Activated CD4-positive, alpha-beta T cell treated with anti-CD3 and anti-CD28 coated beads, Interleukin-2, Interleukin-6, amounts not matched to agents 100 ng/mL and 50 ng/mL, durations not matched to agents 16 hours and 8 hours (primary cell): ENCODE results near the gene ACLY.
"Not testable (repeated sequence)": the region's sequence is repeated elsewhere in the genome, so short reads cannot be mapped to it uniquely, and the experiment has no call there.

Experiments
- DNase-seq: peaks from one replicate; pipeline ENCODE4 v3.0.0-alpha.2; 2020

The ACLY gene

DNA sequence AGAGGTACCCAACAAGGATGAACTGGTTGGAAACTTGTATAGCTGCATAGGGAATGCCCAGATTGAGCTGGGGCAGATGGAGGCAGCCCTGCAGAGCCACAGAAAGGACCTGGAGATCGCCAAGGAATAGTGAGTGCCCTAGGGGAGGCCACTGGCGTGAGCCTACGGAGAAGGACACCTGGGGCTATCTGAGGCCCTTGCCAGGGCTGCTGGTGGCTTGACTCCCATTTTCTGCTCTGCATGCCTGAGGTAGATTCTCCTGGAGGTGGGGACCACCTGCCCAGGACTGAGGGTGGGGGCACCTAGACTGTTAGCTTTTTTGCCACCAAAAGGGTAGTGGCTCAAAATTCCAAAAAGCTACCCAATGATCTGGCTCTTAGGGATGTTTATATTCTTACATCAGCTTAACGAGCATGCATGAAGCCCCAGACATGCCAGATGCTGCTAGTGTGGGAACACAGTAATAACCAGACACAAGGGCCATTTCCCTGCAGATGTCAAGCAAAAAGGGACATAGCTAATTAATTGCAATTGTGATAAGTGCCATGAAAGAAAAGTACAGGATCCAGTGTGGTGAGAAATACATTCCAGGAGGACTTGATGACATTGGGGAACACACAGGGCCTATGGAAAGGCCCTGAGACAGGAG, 20.4 kb upstream of the ACLY start:
- DNase-seq, result no peak

- DNase-seq, result no peak
These were observed 19.5 kb upstream of the ACLY start for GRCh38 chr17:41937970-41938954.

DNA sequence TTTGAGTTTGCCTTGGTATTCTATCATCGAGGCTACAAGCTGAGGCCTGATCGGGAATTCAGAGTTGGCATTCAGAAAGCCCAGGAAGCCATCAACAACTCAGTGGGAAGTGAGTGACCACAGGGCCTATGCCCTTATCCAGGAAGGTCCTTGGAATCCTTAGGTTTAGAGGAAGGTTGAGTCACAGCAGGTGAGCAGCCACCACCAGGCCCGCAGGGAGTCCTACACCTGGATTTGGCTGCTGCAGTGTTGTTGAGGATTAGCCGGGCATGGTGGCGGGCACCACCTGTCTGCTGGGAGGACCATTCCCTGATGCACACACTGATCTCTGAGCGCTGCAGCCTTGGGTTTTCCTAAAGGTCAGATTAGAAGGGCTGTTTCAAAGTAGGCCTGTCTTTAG, 16.9 kb upstream of the ACLY start:
- DNase-seq, result no peak

- peak; percentile 17 for DNase-seq
These were observed 14.2 kb upstream of the ACLY start for GRCh38 chr17:41932816-41933389.

- DNase-seq, result not testable (repeated sequence)
These were observed 13.0 kb upstream of the ACLY start for GRCh38 chr17:41931715-41932114.

DNA sequence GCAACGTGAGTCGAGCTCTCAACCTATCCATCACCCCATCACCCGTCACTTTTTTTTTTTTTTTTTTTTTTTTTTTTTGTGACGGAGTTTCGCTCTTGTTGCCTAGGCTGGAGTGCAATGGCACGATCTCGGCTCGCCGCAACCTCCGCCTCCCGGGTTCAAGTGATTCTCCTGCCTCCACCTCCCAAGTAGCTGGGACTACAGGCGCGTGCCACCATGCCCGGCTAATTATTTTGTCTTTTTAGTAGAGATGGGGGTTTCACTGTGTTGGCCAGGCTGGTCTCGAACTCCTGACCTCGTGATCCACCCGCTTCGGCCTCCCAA, 12.0 kb upstream of the ACLY start:
- not testable (repeated sequence) for DNase-seq

- DNase-seq, result peak; percentile 97
These were observed 11.5 kb upstream of the ACLY start, which contains the start of gene ODAD4 for GRCh38 chr17:41930009-41930832. ODAD4 (plus strand) TSS chr17:41930617; CDS start chr17:41930724, 107 bp downstream.

GRCh38 chr17:41928693-41929251, 10.0 kb upstream of the ACLY start:
- no peak for DNase-seq

- no peak for DNase-seq
These were observed 7.3 kb upstream of the ACLY start for GRCh38 chr17:41925991-41926590.

- DNase-seq, result no peak
These were observed 1.8 kb upstream of the ACLY start for GRCh38 chr17:41920580-41920955.

DNA sequence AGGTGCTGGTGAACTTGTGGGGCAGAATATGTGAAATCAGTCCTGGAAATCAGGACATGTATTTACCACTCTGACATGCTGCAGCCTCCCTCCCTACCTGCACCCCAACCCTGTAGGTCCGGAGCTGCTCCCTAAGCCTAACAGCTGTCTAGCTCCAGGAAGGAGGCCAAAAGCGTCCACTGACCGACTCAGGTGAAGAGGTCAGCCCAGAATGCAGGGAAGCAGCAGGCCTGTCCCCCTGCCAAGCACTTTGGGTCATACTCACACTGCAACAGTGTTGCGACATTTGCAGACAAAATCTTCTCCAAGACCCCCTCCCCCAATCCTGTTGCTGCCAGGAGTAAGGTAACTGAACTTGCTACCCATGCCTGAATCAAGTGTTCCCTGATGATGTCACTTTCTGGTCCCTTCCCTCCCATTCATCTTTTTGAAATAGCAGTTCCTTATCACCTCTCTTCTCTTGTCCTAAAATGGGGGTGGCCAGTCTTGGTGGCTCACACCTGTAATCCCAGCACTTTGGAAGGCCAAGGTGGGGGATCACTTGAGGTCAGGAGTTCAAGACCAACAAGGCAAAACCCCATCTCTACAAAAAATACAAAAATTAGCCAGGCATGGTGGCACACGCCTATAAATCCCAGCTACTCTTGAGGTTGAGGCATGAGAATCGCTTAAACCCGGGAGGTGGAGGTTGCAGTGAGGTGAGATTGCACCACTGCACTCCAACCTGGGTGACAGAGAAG, 1.3 kb upstream of the ACLY start:
- no peak for DNase-seq

DNA sequence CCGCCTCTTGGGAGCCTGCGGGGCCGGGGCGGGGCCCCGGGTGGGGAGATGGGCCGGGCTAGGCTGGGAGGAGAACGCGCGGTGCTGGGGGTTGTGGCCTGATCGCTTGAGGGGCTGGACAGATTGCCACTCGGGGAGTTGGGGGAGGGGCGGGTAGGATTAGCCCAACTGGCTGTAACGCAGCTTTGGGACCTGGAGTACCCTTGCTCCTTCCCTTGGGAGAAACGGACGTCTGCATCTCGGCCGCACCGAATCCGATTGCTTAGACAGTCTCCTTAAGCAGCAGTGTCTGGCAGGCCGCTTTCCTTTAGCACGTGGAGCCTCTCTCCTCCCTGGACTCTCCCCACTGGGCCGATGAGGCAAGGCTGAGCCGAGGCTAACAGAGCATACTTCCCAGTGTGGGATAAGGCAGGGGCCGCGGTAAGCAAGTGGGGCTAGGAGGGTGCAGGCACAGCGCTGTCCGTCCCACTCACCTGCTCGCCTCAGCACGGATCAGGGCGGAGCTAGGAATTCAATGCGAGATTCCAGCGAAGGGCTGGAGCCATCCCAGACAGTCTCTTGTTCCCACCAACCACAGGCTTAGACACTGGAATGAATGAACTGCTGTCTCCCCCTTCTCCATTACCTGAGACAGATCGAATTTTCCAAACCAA, 540 bp upstream of the ACLY start:
- DNase-seq, result no peak

GRCh38 chr17:41917679-41918313, 955 bp downstream of the ACLY start:
- peak; percentile 43 for DNase-seq

DNA sequence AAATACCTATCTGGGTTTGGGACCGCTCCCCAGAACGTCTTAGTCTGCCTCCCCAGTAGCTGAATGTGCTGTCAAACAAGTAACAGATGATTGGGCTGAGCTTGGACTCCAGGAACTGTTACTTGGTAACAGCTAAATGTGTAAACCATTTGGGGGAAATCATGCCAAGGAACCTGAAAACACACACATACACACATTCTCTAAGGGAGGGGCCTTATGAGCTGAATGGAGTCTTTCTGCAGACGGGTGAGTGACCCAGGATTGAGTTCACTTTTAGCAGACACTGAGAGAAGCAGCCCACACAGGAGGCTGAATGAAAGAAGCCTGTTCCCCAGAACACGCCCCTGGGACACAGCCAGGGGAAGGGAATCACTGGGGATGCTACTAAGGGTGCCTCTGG, 1.6 kb downstream of the ACLY start:
- peak; percentile 30 for DNase-seq

GRCh38 chr17:41915566-41915965, 3.2 kb downstream of the ACLY start:
- DNase-seq, result no peak

- no peak for DNase-seq
These were observed 3.7 kb downstream of the ACLY start for GRCh38 chr17:41915020-41915419.

DNA sequence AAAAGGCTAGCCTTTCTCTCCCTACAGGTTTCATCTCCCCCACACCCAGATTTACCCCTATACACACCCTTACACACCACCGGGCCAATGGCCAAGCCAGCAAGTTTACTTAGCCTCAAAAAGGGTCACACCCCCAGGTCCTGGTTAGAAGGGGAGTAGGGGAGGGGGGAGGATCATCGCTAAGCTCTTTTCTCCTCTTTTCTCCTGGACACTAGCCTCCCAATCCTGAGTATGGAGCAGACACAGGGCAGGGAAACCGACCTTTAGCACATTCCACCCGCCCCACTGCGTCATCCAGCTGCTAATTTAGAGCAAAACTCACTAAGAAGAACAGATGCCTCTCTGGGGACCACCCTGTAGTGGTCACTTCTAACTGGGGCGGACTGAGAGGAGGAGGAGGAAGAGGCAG, 4.4 kb downstream of the ACLY start:
- no peak for DNase-seq

- no peak for DNase-seq
These were observed 5.0 kb downstream of the ACLY start for GRCh38 chr17:41913798-41914197.

- no peak for DNase-seq
These were observed 5.8 kb downstream of the ACLY start for GRCh38 chr17:41912925-41913324.

GRCh38 chr17:41910701-41911391, 7.9 kb downstream of the ACLY start:
- no peak for DNase-seq
